Endodermal cell (in vitro differentiated cells): ENCODE results near the gene DYNLT1. TPM values are rescaled to one million over a fixed set of nuclear protein-coding genes. Genes with fewer than 3 reads are reported as not detected.
A peak's percentile ranks its signal among the peaks of the same experiment; 100 is the strongest.
"Not testable (repeated sequence)": the region's sequence is repeated elsewhere in the genome, so short reads cannot be mapped to it uniquely, and the experiment has no call there.

Source experiments
- DNase-seq: peaks from one replicate; pipeline ENCODE4 v3.0.0-alpha.2; 2017
- H3K27ac ChIP-seq: 2 replicates; pipeline ENCODE4 v1.5.1; 2013; ENCODE audit warnings: mild to moderate bottlenecking, low read depth, low read length, moderate library complexity
- H3K27me3 ChIP-seq: 2 replicates; pipeline ENCODE4 v1.6.1; 2013; ENCODE audit warnings: mild to moderate bottlenecking, low read length, moderate library complexity; ENCODE audit not compliant: insufficient read depth, control insufficient read depth, poor library complexity, severe bottlenecking
- H3K36me3 ChIP-seq: 2 replicates; pipeline ENCODE4 v1.7.0; 2013; ENCODE audit warnings: mild to moderate bottlenecking, low read length, moderate library complexity; ENCODE audit not compliant: control insufficient read depth, insufficient read depth
- H3K4me1 ChIP-seq: one replicate; pipeline ENCODE4 v1.7.0; 2013; ENCODE audit warnings: low read length; ENCODE audit not compliant: control insufficient read depth, insufficient read depth
- H3K4me3 ChIP-seq: 2 replicates; pipeline ENCODE4 v1.5.1; 2013; ENCODE audit warnings: mild to moderate bottlenecking, low read length, moderate library complexity
- H3K9ac ChIP-seq: 2 replicates; pipeline ENCODE4 v1.6.1; 2013; ENCODE audit warnings: mild to moderate bottlenecking, low read length, moderate library complexity; ENCODE audit not compliant: poor library complexity, severe bottlenecking; ENCODE audit errors: extremely low read depth
- H3K9me3 ChIP-seq: 2 replicates; pipeline ENCODE4 v1.6.1; 2013; ENCODE audit warnings: mild to moderate bottlenecking, low read length, moderate library complexity; ENCODE audit not compliant: control insufficient read depth
- H3K27ac Mint-ChIP-seq: 2 replicates; pipeline ENCODE4 v1.8.0; 2020; ENCODE audit warnings: mixed read lengths
- H3K27me3 Mint-ChIP-seq: 2 replicates; pipeline ENCODE4 v1.8.0; 2021; ENCODE audit warnings: mild to moderate bottlenecking, mixed read lengths; ENCODE audit not compliant: insufficient read depth
- H3K36me3 Mint-ChIP-seq: 2 replicates; pipeline ENCODE4 v1.8.0; 2020; ENCODE audit warnings: low read depth, mixed read lengths
- H3K4me1 Mint-ChIP-seq: 2 replicates; pipeline ENCODE4 v1.8.0; 2020; ENCODE audit warnings: mixed read lengths
- H3K4me3 Mint-ChIP-seq: 2 replicates; pipeline ENCODE4 v1.8.0; 2020; ENCODE audit warnings: mild to moderate bottlenecking, moderate library complexity, mixed read lengths
- H3K9me3 Mint-ChIP-seq: 2 replicates; pipeline ENCODE4 v1.8.0; 2020; ENCODE audit warnings: mild to moderate bottlenecking, mixed read lengths
- WGBS, 2 experiments: methylation state at CpG; one replicate each; pipeline versions ENCODE4 v1.1.5 to v1.1.7; 2013; ENCODE audit warnings: missing lambda C conversion rate in 2 of 2, mixed read lengths in 1 of 2; ENCODE audit not compliant: insufficient coverage in 1 of 2, insufficient read length in 1 of 2; 5-methylcytosine and 5-hydroxymethylcytosine counted together
- total RNA-seq, 2 donors: library from RNA; stranded (reverse); fragmentation: NEBNext Ultra II Directional in 1 of 2; extraction: Animal tissue kit (Norgen Biotek cat#: 25700) in 1 of 2; gene quantifications; 2 replicates in 1 of 2; 3 replicates in 1 of 2; pipeline ENCODE4 v1.2.1, GENCODE V29; 2021
- TF ChIP-seq, protein P1 (sequence below): fragments of 200-600 bp; sonication (generic); conservative IDR thresholded peaks from 2 replicates; pipeline ENCODE4 v1.5.0; 2021; ENCODE audit warnings: antibody characterized with exemption, mild to moderate bottlenecking

The DYNLT1 gene
- total RNA-seq, 2 donors from 2014 or later = 112 to 148 TPM

DNA sequence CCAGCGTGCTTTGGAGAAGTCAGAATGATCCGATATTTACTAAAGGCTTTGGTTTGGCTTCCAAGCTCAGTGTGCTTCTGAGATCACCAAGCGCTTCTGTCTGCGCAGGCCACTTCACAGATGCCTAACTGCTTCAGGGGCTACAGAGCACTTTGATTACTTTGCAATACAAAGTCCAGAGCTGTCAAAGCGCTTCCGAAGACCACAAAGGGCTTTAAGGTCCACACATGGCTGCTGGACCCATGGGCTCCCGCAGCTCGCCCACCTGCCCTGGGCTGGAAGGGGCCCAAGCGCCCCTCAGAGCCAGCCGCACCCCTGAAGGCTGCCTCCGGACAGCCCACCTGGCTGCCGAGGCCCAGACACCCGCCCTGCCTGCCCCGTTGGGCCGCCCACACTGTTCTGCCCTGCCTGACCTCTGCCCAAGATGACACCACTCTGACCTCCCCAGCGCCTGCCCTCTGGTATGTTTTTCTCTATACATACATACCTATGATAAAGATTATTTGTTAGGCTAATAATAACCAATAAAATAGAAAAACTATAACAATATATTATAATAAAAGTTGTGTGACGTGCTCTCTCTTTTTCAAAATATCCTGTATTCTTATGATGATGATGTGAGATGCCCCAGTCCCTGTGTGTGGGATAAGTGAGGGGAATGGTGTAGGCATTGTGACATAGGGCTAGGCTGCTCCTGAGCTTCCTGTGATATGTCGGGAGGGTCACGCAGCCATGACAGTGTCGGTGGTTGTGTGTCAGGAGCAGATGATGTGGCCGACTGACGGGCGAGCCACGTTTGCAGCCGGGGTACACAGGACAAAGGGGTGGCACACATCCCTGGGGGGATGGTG is 22.6 kb downstream of the DYNLT1 start:
- WGBS, 2 experiments = 95 to 98% methylated on average over 16 to 24 of the region's 25 CpGs
- H3K36me3 Mint-ChIP-seq = peaks cover 81% of the 10 kb centered on the region
- DNase-seq = no peak
- no peaks in the 10 kb centered on the region for H3K4me1 ChIP-seq
- TF ChIP-seq, protein P1, sequence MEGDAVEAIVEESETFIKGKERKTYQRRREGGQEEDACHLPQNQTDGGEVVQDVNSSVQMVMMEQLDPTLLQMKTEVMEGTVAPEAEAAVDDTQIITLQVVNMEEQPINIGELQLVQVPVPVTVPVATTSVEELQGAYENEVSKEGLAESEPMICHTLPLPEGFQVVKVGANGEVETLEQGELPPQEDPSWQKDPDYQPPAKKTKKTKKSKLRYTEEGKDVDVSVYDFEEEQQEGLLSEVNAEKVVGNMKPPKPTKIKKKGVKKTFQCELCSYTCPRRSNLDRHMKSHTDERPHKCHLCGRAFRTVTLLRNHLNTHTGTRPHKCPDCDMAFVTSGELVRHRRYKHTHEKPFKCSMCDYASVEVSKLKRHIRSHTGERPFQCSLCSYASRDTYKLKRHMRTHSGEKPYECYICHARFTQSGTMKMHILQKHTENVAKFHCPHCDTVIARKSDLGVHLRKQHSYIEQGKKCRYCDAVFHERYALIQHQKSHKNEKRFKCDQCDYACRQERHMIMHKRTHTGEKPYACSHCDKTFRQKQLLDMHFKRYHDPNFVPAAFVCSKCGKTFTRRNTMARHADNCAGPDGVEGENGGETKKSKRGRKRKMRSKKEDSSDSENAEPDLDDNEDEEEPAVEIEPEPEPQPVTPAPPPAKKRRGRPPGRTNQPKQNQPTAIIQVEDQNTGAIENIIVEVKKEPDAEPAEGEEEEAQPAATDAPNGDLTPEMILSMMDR = no peak
- no peak overlapping the region for H3K27ac Mint-ChIP-seq
- H3K36me3 ChIP-seq = peaks cover 57% of the 10 kb centered on the region
- no peak overlapping the region for H3K4me3 Mint-ChIP-seq
- no peak overlapping the region for H3K4me3 ChIP-seq
- H3K27me3 Mint-ChIP-seq = no peaks in the 10 kb centered on the region
- no peaks in the 10 kb centered on the region for H3K27me3 ChIP-seq
- H3K9me3 Mint-ChIP-seq = peaks cover 16% of the 10 kb centered on the region
- peaks cover 18% of the 10 kb centered on the region for H3K9me3 ChIP-seq
- H3K9ac ChIP-seq = no peak overlapping the region
- no peak overlapping the region for H3K27ac ChIP-seq
- H3K4me1 Mint-ChIP-seq = peaks cover 3% of the 10 kb centered on the region

DNA sequence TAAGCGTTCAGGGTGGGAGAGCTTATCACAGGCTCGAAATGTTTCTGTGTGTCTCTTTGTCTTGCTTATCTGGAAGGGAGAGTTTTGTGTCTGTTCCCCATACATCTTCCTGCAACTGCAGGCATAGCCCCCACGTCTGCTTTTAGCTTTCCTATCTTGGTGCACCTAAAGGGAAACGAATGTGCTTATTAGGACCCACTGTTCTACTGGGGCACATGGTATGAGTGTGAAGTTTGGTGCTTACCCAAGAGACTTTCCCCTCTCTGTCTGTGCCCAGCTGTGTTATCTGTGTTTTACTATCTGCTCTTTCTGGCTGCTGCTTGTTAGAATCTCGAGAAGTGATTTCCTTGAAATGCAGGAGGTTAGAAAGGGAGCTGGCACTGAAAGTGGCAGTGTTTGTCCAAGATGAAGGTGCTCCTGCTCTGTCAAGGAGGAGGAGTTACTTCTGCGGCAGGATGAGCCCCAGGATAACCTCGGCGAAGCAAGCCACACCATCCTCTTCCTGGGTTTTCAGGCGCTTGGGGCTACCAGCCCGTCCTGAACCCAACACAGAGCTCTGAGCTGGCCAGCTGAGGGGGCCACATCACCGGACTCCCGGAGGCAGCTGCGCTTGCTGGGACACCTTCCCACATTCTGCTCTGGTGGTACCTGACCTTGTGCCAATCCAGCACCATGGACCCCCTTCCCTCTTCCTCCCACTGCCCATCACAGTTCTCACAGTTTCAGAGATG is 23.4 kb downstream of the DYNLT1 start:
- no peak overlapping the region for H3K4me3 ChIP-seq
- Mint-ChIP-seq H3K27ac (peak overlapping the region; percentile 15), H3K27me3 (no peaks in the 10 kb centered on the region), H3K4me1 (peaks cover 3% of the 10 kb centered on the region), H3K4me3 (no peak overlapping the region), H3K36me3 (peaks cover 81% of the 10 kb centered on the region), H3K9me3 (peaks cover 16% of the 10 kb centered on the region)
- no peak overlapping the region for H3K9ac ChIP-seq
- peaks cover 18% of the 10 kb centered on the region for H3K9me3 ChIP-seq
- 86 to 92% methylated on average over 11 to 13 of the region's 13 CpGs for WGBS, 2 experiments
- no peak for DNase-seq
- no peak overlapping the region for H3K27ac ChIP-seq
- H3K4me1 ChIP-seq = no peaks in the 10 kb centered on the region
- H3K27me3 ChIP-seq = no peaks in the 10 kb centered on the region
- TF ChIP-seq, protein P1 = no peak
- H3K36me3 ChIP-seq = peaks cover 50% of the 10 kb centered on the region

GRCh38 chr6:158619922-158620801 is 24.4 kb downstream of the DYNLT1 start:
- no peak overlapping the region for H3K4me3 ChIP-seq
- H3K27me3 ChIP-seq = no peaks in the 10 kb centered on the region
- H3K9ac ChIP-seq = no peak overlapping the region
- peaks cover 3% of the 10 kb centered on the region for H3K4me1 Mint-ChIP-seq
- H3K9me3 ChIP-seq = peaks cover 25% of the 10 kb centered on the region
- no peak for DNase-seq
- peaks cover 22% of the 10 kb centered on the region for H3K9me3 Mint-ChIP-seq
- TF ChIP-seq, protein P1 = no peak
- no peaks in the 10 kb centered on the region for H3K27me3 Mint-ChIP-seq
- peaks cover 82% of the 10 kb centered on the region for H3K36me3 Mint-ChIP-seq
- H3K4me1 ChIP-seq = no peaks in the 10 kb centered on the region
- peaks cover 43% of the 10 kb centered on the region for H3K36me3 ChIP-seq
- H3K27ac Mint-ChIP-seq = no peak overlapping the region
- WGBS, 2 experiments = 95 to 99% methylated on average over 10 to 17 of the region's 17 CpGs
- H3K27ac ChIP-seq = no peak overlapping the region
- no peak overlapping the region for H3K4me3 Mint-ChIP-seq

- WGBS, 2 experiments = 90 to 95% methylated on average over 2 to 3 of the region's 3 CpGs
These were observed 26.3 kb downstream of the DYNLT1 start for GRCh38 chr6:158618289-158618688.

More at GRCh38 chr6:158618289-158618688, 26.3 kb downstream of the DYNLT1 start:
- H3K27ac ChIP-seq, H3K27me3 ChIP-seq, H3K27ac Mint-ChIP-seq, H3K4me1 Mint-ChIP-seq, H3K4me3 ChIP-seq, DNase-seq, H3K4me1 ChIP-seq, H3K27me3 Mint-ChIP-seq, H3K4me3 Mint-ChIP-seq, H3K9ac ChIP-seq: not testable (repeated sequence)
- H3K36me3 Mint-ChIP-seq = peaks cover 89% of the 10 kb centered on the region
- H3K9me3 ChIP-seq = peaks cover 32% of the 10 kb centered on the region
- peaks cover 59% of the 10 kb centered on the region for H3K36me3 ChIP-seq
- peaks cover 31% of the 10 kb centered on the region for H3K9me3 Mint-ChIP-seq
